SK-N-SH treated with all-trans-retinoic acid at 6 μM for 48 hours (cell line): ENCODE data around the gene U2AF2.

Experiments
- CREB5 ChIP-seq: fragments of 250-450 bp; sonication (Bioruptor Pico); IDR thresholded peaks from 2 replicates; pipeline ENCODE4 v1.5.1; 2020; ENCODE audit warnings: low read depth, mild to moderate bottlenecking, moderate library complexity
- CSDC2 ChIP-seq: fragments of 250-450 bp; sonication (Bioruptor Pico); IDR thresholded peaks from 2 replicates; pipeline ENCODE4 v1.5.0; 2020; ENCODE audit warnings: mild to moderate bottlenecking, moderate library complexity
- GLIS3 ChIP-seq: fragments of 250-450 bp; sonication (Bioruptor Pico); IDR thresholded peaks from 2 replicates; pipeline ENCODE4 v1.5.0; 2020; ENCODE audit warnings: mild to moderate bottlenecking, moderate library complexity
- ISL1 ChIP-seq: fragments of 250-450 bp; sonication (Bioruptor Pico); IDR thresholded peaks from 2 replicates; pipeline ENCODE4 v2.1.2; 2022; ENCODE audit warnings: mild to moderate bottlenecking, moderate library complexity
- PATZ1 ChIP-seq: fragments of 250-450 bp; sonication (Bioruptor Pico); IDR thresholded peaks from 2 replicates; pipeline ENCODE4 v1.8.0; 2020; ENCODE audit warnings: mild to moderate bottlenecking, moderate library complexity, borderline replicate concordance
- TCF4 ChIP-seq: fragments of 250-450 bp; sonication (Bioruptor Pico); IDR thresholded peaks from 2 replicates; pipeline ENCODE4 v1.8.0; 2021; ENCODE audit warnings: mild to moderate bottlenecking, moderate library complexity, borderline replicate concordance
- ZFP3 ChIP-seq: fragments of 250-450 bp; sonication (Bioruptor Pico); IDR thresholded peaks from 2 replicates; pipeline ENCODE4 v1.5.0; 2020; ENCODE audit warnings: mild to moderate bottlenecking, moderate library complexity
- ZFP30 ChIP-seq: fragments of 450-650 bp; formaldehyde crosslinking; IDR thresholded peaks from 2 replicates; pipeline ENCODE4 v1.5.0; 2022; ENCODE audit warnings: mild to moderate bottlenecking, moderate library complexity

GRCh38 chr19:55652311-55653128 is 2.3 kb upstream of the U2AF2 start:
- TF ChIP-seq CREB5 = no peak
- no peak for TF ChIP-seq CSDC2 (CRISPR knock-in tag)
- no peak for TF ChIP-seq ISL1 (CRISPR knock-in tag)
- TF ChIP-seq ZFP30 (CRISPR knock-in tag) = no peak
- no peak for TF ChIP-seq GLIS3 (CRISPR knock-in tag)
- TF ChIP-seq ZFP3 (CRISPR knock-in tag) = no peak
- no peak for TF ChIP-seq TCF4 (CRISPR knock-in tag)
- TF ChIP-seq PATZ1 (CRISPR knock-in tag) = no peak
